H9 (cell line): Measurements from ENCODE around the gene LBX2. TPM values are rescaled to one million over a fixed set of nuclear protein-coding genes. Genes with fewer than 3 reads are reported as not detected.
A peak's percentile ranks its signal among the peaks of the same experiment; 100 is the strongest.

Experiments used
- DNase-seq: peaks from one replicate; pipeline ENCODE4 v3.0.0-alpha.2; 2017
- H2AFZ ChIP-seq: one replicate; pipeline ENCODE4 v1.6.1; 2013; ENCODE audit warnings: mild to moderate bottlenecking, low read length, control low read depth, moderate library complexity
- H2AK5ac ChIP-seq: 2 replicates; pipeline ENCODE4 v1.6.1; 2013; ENCODE audit warnings: low read length, control low read depth, mixed read lengths; ENCODE audit not compliant: insufficient read length
- H2BK120ac ChIP-seq: one replicate; pipeline ENCODE4 v1.6.1; 2013; ENCODE audit warnings: low read depth, mild to moderate bottlenecking, low read length, control low read depth, inconsistent platforms; ENCODE audit not compliant: poor library complexity, severe bottlenecking
- H2BK12ac ChIP-seq: 2 replicates; pipeline ENCODE4 v1.6.1; 2013; ENCODE audit warnings: low read length, control low read depth, mixed read lengths, low read depth; ENCODE audit not compliant: insufficient read length
- H2BK15ac ChIP-seq: 2 replicates; pipeline ENCODE4 v1.6.1; 2013; ENCODE audit warnings: low read depth, low read length, control low read depth
- H2BK20ac ChIP-seq: one replicate; pipeline ENCODE4 v1.6.1; 2013; ENCODE audit warnings: low read depth, mild to moderate bottlenecking, low read length, control low read depth, inconsistent platforms; ENCODE audit not compliant: poor library complexity, severe bottlenecking
- H2BK5ac ChIP-seq: 2 replicates; pipeline ENCODE4 v1.6.1; 2013; ENCODE audit warnings: low read length, control low read depth, mixed read lengths; ENCODE audit not compliant: insufficient read length
- H3K14ac ChIP-seq: 2 replicates; pipeline ENCODE4 v1.6.1; 2013; ENCODE audit warnings: low read length, control low read depth; ENCODE audit not compliant: insufficient read depth
- H3K18ac ChIP-seq: 2 replicates; pipeline ENCODE4 v1.6.1; 2013; ENCODE audit warnings: low read depth, mild to moderate bottlenecking, mixed read lengths, low read length, control low read depth; ENCODE audit not compliant: insufficient read length
- H3K23ac ChIP-seq: 2 replicates; pipeline ENCODE4 v1.6.1; 2013; ENCODE audit warnings: low read length, control low read depth, mixed read lengths, low read depth; ENCODE audit not compliant: insufficient read length
- H3K23me2 ChIP-seq: 2 replicates; pipeline ENCODE4 v1.6.1; 2013; ENCODE audit warnings: low read depth, mild to moderate bottlenecking, mixed read lengths, low read length, control low read depth; ENCODE audit not compliant: insufficient read length, poor library complexity, severe bottlenecking
- H3K27ac ChIP-seq: 2 replicates; pipeline ENCODE4 v1.5.1; 2013; ENCODE audit warnings: low read length, control low read depth, mixed read lengths, low read depth; ENCODE audit not compliant: insufficient read length
- H3K27me3 ChIP-seq: 2 replicates; pipeline ENCODE4 v1.6.1; 2013; ENCODE audit warnings: low read length, control low read depth, inconsistent platforms; ENCODE audit not compliant: insufficient read depth
- H3K4ac ChIP-seq: 2 replicates; pipeline ENCODE4 v1.6.1; 2013; ENCODE audit warnings: low read depth, mild to moderate bottlenecking, control low read depth, inconsistent platforms, low read length, moderate library complexity
- H3K4me1 ChIP-seq: 2 replicates; pipeline ENCODE4 v1.6.1; 2013; ENCODE audit warnings: low read length, control low read depth, inconsistent platforms; ENCODE audit not compliant: insufficient read depth
- H3K4me2 ChIP-seq: 2 replicates; pipeline ENCODE4 v1.6.1; 2013; ENCODE audit warnings: low read length, control low read depth, mixed read lengths; ENCODE audit not compliant: insufficient read length, insufficient read depth
- H3K56ac ChIP-seq: 2 replicates; pipeline ENCODE4 v1.6.1; 2013; ENCODE audit warnings: low read depth, mild to moderate bottlenecking, mixed read lengths, low read length, control low read depth; ENCODE audit not compliant: insufficient read length
- H3K79me1 ChIP-seq: 2 replicates; pipeline ENCODE4 v1.6.1; 2013; ENCODE audit warnings: low read depth, mild to moderate bottlenecking, moderate library complexity, low read length, control low read depth, inconsistent platforms; ENCODE audit not compliant: insufficient read depth, poor library complexity, severe bottlenecking
- H3K79me2 ChIP-seq: 2 replicates; pipeline ENCODE4 v1.6.1; 2013; ENCODE audit warnings: low read length, control low read depth, inconsistent platforms; ENCODE audit not compliant: insufficient read depth
- H3K9ac ChIP-seq: 2 replicates; pipeline ENCODE4 v1.6.1; 2013; ENCODE audit warnings: low read length, control low read depth, mixed read lengths; ENCODE audit not compliant: insufficient read length; ENCODE audit errors: extremely low read depth
- H3K9me3 ChIP-seq: one replicate; pipeline ENCODE4 v1.6.1; 2013; ENCODE audit warnings: low read depth, low read length, inconsistent platforms; ENCODE audit not compliant: control insufficient read depth
- H3T11ph ChIP-seq: one replicate; pipeline ENCODE4 v1.6.1; 2013; ENCODE audit warnings: mild to moderate bottlenecking, low read length, control low read depth, inconsistent platforms
- H4K20me1 ChIP-seq: one replicate; pipeline ENCODE4 v1.6.1; 2013; ENCODE audit not compliant: control insufficient read depth, insufficient read length, insufficient read depth
- H4K5ac ChIP-seq: 2 replicates; pipeline ENCODE4 v1.6.1; 2013; ENCODE audit warnings: low read depth, mild to moderate bottlenecking, mixed read lengths, low read length, control low read depth; ENCODE audit not compliant: insufficient read length
- H4K8ac ChIP-seq: replicated peaks from 2 replicates; pipeline ENCODE4 v1.6.1; 2013; ENCODE audit warnings: low read length, control low read depth, mixed read lengths, low read depth; ENCODE audit not compliant: insufficient read length
- H4K91ac ChIP-seq: 2 replicates; pipeline ENCODE4 v1.6.1; 2013; ENCODE audit warnings: low read depth, mild to moderate bottlenecking, moderate library complexity, mixed read lengths, low read length, control low read depth; ENCODE audit not compliant: insufficient read length
- H3K27ac Mint-ChIP-seq, 3 experiments: 2 replicates in 2 of 3; 3 replicates in 1 of 3; pipeline ENCODE4 v1.8.0; 2020 to 2021; ENCODE audit warnings: mixed read lengths in 3 of 3, mild to moderate bottlenecking in 1 of 3, moderate library complexity in 1 of 3
- H3K27me3 Mint-ChIP-seq: 2 replicates; pipeline ENCODE4 v1.8.0; 2021; ENCODE audit warnings: low read depth, mild to moderate bottlenecking, moderate library complexity, mixed read lengths
- H3K36me3 Mint-ChIP-seq, 3 experiments: 2 replicates in 2 of 3; 3 replicates in 1 of 3; pipeline ENCODE4 v1.8.0; 2020 to 2021; ENCODE audit warnings: low read depth in 3 of 3, mixed read lengths in 3 of 3; ENCODE audit not compliant: insufficient read depth in 1 of 3
- H3K4me1 Mint-ChIP-seq, 2 experiments: 2 replicates each; pipeline ENCODE4 v1.8.0; 2020; ENCODE audit warnings: mixed read lengths in 2 of 2
- H3K4me3 Mint-ChIP-seq, 2 experiments: 2 replicates in 1 of 2; 3 replicates in 1 of 2; pipeline ENCODE4 v1.8.0; 2020 to 2021; ENCODE audit warnings: mild to moderate bottlenecking in 2 of 2, mixed read lengths in 2 of 2, moderate library complexity in 1 of 2
- H3K9me3 Mint-ChIP-seq, 2 experiments: 2 replicates in 1 of 2; 3 replicates in 1 of 2; pipeline ENCODE4 v1.8.0; 2020; ENCODE audit warnings: mild to moderate bottlenecking in 2 of 2, mixed read lengths in 2 of 2, moderate library complexity in 1 of 2
- WGBS: extraction: QIAGEN DNeasy Blood & Tissue Kit; methylation state at CpG from one replicate; pipeline ENCODE4 v1.1.7; 2013; ENCODE audit warnings: missing lambda C conversion rate, low lambda C conversion rate, mixed read lengths; ENCODE audit not compliant: insufficient read length; ENCODE audit errors: extremely low coverage; 5-methylcytosine and 5-hydroxymethylcytosine counted together
- total RNA-seq: library from RNA; stranded (reverse); gene quantifications from 2 replicates; pipeline ENCODE4 v1.2.1, GENCODE V29; 2021
- TF ChIP-seq, protein P1 (sequence below): fragments of 200-600 bp; sonication (generic); conservative IDR thresholded peaks from 3 replicates; pipeline ENCODE4 v1.8.0; 2021; ENCODE audit warnings: antibody characterized with exemption, mild to moderate bottlenecking

The LBX2 gene
- total RNA-seq, 1 experiment from 2014 or later = 1.1 TPM

DNA sequence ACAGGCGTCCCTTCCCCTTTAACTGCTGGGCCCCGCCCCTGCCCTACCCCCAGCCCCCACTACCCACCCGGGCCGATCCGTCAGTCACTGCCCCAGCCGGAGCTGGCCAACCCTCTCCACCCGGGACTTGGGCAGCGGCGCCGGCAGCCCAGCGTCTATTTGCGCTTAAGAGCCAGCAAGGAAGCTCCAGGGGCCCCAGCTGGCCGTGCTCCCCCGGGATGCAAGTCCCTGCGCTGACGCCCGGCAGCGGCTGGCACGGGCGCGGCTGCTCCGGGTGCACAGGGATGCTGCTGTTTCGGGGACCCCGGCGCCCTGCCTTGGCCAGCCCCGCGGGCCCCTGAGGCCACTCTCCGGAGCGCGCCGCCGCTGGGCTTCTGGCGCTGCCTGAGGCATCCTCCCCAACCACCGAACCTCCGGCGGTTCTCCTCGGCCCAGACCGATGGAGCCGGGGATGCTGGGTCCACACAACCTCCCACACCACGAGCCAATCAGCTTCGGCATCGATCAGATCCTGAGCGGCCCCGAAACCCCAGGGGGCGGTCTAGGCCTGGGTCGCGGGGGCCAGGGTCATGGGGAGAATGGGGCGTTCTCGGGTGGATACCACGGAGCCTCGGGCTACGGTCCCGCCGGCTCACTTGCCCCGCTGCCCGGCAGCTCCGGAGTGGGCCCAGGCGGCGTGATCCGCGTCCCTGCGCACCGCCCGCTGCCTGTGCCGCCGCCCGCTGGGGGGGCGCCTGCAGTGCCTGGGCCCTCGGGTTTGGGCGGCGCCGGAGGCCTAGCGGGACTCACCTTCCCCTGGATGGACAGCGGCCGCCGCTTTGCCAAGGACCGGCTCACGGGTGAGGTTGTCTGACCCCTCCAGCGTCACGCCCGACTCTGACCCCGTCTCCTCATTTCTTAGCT lies 15.2 kb upstream of the LBX2 start, which contains the start of gene TLX2:
TSS of gene TLX2 (plus strand) at position 83 of the 903 bp plus-strand sequence. CDS start at position 440, 357 bp downstream.
- Histone ChIP-seq H3K18ac (no peak within 1 kb of the TSS), H3K14ac (no peak within 1 kb of the TSS), H2BK15ac (no peak within 1 kb of the TSS), H2BK120ac (no peak within 1 kb of the TSS), H2AK5ac (no peak within 1 kb of the TSS), H2BK5ac (no peak within 1 kb of the TSS), H4K91ac (no peak within 1 kb of the TSS), H2BK20ac (no peak within 1 kb of the TSS), H4K20me1 (no peaks in the 10 kb centered on the region), H3K23ac (no peak within 1 kb of the TSS), H3K4me2 (peak within 1 kb of the TSS; percentile 49), H3K9ac (no peak within 1 kb of the TSS), H3K9me3 (no peaks in the 10 kb centered on the region), H4K5ac (no peak within 1 kb of the TSS), H2AFZ (no peak within 1 kb of the TSS), H3K56ac (no peak within 1 kb of the TSS), H3K27ac (no peak within 1 kb of the TSS), H4K8ac (no peak within 1 kb of the TSS), H2BK12ac (no peak within 1 kb of the TSS), H3K4ac (no peak within 1 kb of the TSS), H3K27me3 (peaks cover 92% of the 10 kb centered on the region), H3K4me1 (no peaks in the 10 kb centered on the region), H3K79me2 (no peaks in the 10 kb centered on the region), H3K79me1 (no peaks in the 10 kb centered on the region), H3K23me2 (peaks cover 19% of the 10 kb centered on the region), H3T11ph (no peak within 1 kb of the TSS)
- WGBS = no CpG with 5 or more reads among the region's 82 CpGs
- Mint-ChIP-seq H3K4me1 (peaks cover 12 to 14% of the 10 kb centered on the region in 2 experiments), H3K36me3 (peaks cover 5 to 8% (median 6%) of the 10 kb centered on the region in 3 experiments; a peak in 6 of 7 replicates), H3K4me3 (peak within 1 kb of the TSS; percentile 51 to 78), H3K9me3 (peaks cover 13 to 17% of the 10 kb centered on the region in 2 experiments), H3K27ac (no peak within 1 kb of the TSS), H3K27me3 (peaks cover 98% of the 10 kb centered on the region)
- DNase-seq = peak; percentile 43
- TF ChIP-seq, protein P1, sequence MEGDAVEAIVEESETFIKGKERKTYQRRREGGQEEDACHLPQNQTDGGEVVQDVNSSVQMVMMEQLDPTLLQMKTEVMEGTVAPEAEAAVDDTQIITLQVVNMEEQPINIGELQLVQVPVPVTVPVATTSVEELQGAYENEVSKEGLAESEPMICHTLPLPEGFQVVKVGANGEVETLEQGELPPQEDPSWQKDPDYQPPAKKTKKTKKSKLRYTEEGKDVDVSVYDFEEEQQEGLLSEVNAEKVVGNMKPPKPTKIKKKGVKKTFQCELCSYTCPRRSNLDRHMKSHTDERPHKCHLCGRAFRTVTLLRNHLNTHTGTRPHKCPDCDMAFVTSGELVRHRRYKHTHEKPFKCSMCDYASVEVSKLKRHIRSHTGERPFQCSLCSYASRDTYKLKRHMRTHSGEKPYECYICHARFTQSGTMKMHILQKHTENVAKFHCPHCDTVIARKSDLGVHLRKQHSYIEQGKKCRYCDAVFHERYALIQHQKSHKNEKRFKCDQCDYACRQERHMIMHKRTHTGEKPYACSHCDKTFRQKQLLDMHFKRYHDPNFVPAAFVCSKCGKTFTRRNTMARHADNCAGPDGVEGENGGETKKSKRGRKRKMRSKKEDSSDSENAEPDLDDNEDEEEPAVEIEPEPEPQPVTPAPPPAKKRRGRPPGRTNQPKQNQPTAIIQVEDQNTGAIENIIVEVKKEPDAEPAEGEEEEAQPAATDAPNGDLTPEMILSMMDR = no peak
